ENCODE data around the gene HSPB2. TPM values are rescaled to one million over a fixed set of nuclear protein-coding genes. Genes with fewer than 3 reads are reported as not detected.

Gene HSPB2
- total and polyA plus RNA-seq, 5 donors: 38.0 to 106 (median 70.5) TPM

GRCh38 chr11:111938687-111939160, 26.2 kb downstream of the HSPB2 start:
- peak overlapping the region; percentile 40 for H3K27ac ChIP-seq (ENCODE audit: low read length)
- intact Hi-C loops (cut with DNase I): loop anchor here (5.0 to 10.0 kb wide), 3 partner anchors 39 to 64 kb away; partner anchors contain the start of genes ALG9 (in 2 of the 4), CFAP68 (in 2 of the 4) and FDXACB1 (in 2 of the 4)
- H3K9me3 ChIP-seq (ENCODE audit: control insufficient read depth, low read length): no peaks in the 10 kb centered on the region
- DNase-seq (no peak), ATAC-seq (peak; percentile 7 to 64)
- no peak overlapping the region for H3K4me3 ChIP-seq (ENCODE audit: low read length)
- peaks cover 15% of the 10 kb centered on the region for H3K4me1 ChIP-seq (ENCODE audit: control insufficient read depth, insufficient read depth, low read length)
- no peaks in the 10 kb centered on the region for H3K27me3 ChIP-seq (ENCODE audit: control insufficient read depth, insufficient read depth)
- 18% methylated on average over 7 of the region's 7 CpGs for WGBS

GRCh38 chr11:111939836-111940604, 27.5 kb downstream of the HSPB2 start:
- 79% methylated on average over 4 of the region's 4 CpGs for WGBS

GRCh38 chr11:111941963-111942362, 29.4 kb downstream of the HSPB2 start:
- WGBS: 59% methylated on average over 5 of the region's 5 CpGs
- intact Hi-C loops (cut with DNase I): loop anchor here in 1 of 4 donors (5.0 kb wide), 1 partner anchor 35 kb away; no protein-coding TSS in a partner anchor

More at GRCh38 chr11:111939836-111940604, 27.5 kb downstream of the HSPB2 start:
- intact Hi-C loops (cut with DNase I): loop anchor here (5.0 to 10.0 kb wide), 3 partner anchors 37 to 65 kb away; partner anchors contain the start of genes ALG9 (in 2 of the 4), CFAP68 (in 2 of the 4) and FDXACB1 (in 2 of the 4)
- Histone ChIP-seq H3K27me3 (ENCODE audit: control insufficient read depth, insufficient read depth) (no peaks in the 10 kb centered on the region), H3K27ac (ENCODE audit: low read length) (peak overlapping the region; percentile 48), H3K9me3 (ENCODE audit: control insufficient read depth, low read length) (no peaks in the 10 kb centered on the region), H3K4me3 (ENCODE audit: low read length) (no peak overlapping the region), H3K4me1 (ENCODE audit: control insufficient read depth, insufficient read depth, low read length) (peaks cover 15% of the 10 kb centered on the region)
- ATAC-seq (no peak), DNase-seq (no peak)

GRCh38 chr11:111942829-111943228, 30.3 kb downstream of the HSPB2 start:
- DNase-seq (no peak), ATAC-seq (no peak)
- Histone ChIP-seq H3K4me3 (ENCODE audit: low read length) (no peak overlapping the region), H3K9me3 (ENCODE audit: control insufficient read depth, low read length) (no peaks in the 10 kb centered on the region), H3K27ac (ENCODE audit: low read length) (no peak overlapping the region), H3K4me1 (ENCODE audit: control insufficient read depth, insufficient read depth, low read length) (peaks cover 14% of the 10 kb centered on the region), H3K27me3 (ENCODE audit: control insufficient read depth, insufficient read depth) (no peaks in the 10 kb centered on the region)
- intact Hi-C loops (cut with DNase I): loop anchor here in 1 of 4 donors (5.0 kb wide), 1 partner anchor 34 kb away; no protein-coding TSS in a partner anchor
- WGBS: 93% methylated on average over 7 of the region's 7 CpGs

More at GRCh38 chr11:111941963-111942362, 29.4 kb downstream of the HSPB2 start:
- ATAC-seq (peak in 1 of 2 donors; percentile 60), DNase-seq (no peak)
- no peaks in the 10 kb centered on the region for H3K9me3 ChIP-seq (ENCODE audit: control insufficient read depth, low read length)
- no peak overlapping the region for H3K4me3 ChIP-seq (ENCODE audit: low read length)
- peaks cover 15% of the 10 kb centered on the region for H3K4me1 ChIP-seq (ENCODE audit: control insufficient read depth, insufficient read depth, low read length)
- H3K27ac ChIP-seq (ENCODE audit: low read length): peak overlapping the region; percentile 40
- H3K27me3 ChIP-seq (ENCODE audit: control insufficient read depth, insufficient read depth): no peaks in the 10 kb centered on the region

GRCh38 chr11:111944139-111944538, 31.6 kb downstream of the HSPB2 start:
- H3K4me1 ChIP-seq (ENCODE audit: control insufficient read depth, insufficient read depth, low read length): peaks cover 11% of the 10 kb centered on the region
- no peaks in the 10 kb centered on the region for H3K27me3 ChIP-seq (ENCODE audit: control insufficient read depth, insufficient read depth)
- H3K27ac ChIP-seq (ENCODE audit: low read length): peak overlapping the region; percentile 42
- 40% methylated on average over 3 of the region's 3 CpGs for WGBS
- H3K9me3 ChIP-seq (ENCODE audit: control insufficient read depth, low read length): no peaks in the 10 kb centered on the region
- intact Hi-C loops (cut with DNase I): loop anchor here in 1 of 4 donors (5.0 kb wide), 1 partner anchor 33 kb away; no protein-coding TSS in a partner anchor
- no peak overlapping the region for H3K4me3 ChIP-seq (ENCODE audit: low read length)
- ATAC-seq (peak; percentile 51 to 81), DNase-seq (no peak)

GRCh38 chr11:111944651-111945051, 32.1 kb downstream of the HSPB2 start:
- Histone ChIP-seq H3K27ac (ENCODE audit: low read length) (no peak overlapping the region), H3K4me3 (ENCODE audit: low read length) (no peak overlapping the region), H3K9me3 (ENCODE audit: control insufficient read depth, low read length) (no peaks in the 10 kb centered on the region), H3K27me3 (ENCODE audit: control insufficient read depth, insufficient read depth) (no peaks in the 10 kb centered on the region), H3K4me1 (ENCODE audit: control insufficient read depth, insufficient read depth, low read length) (peaks cover 11% of the 10 kb centered on the region)
- DNase-seq (no peak), ATAC-seq (peak; percentile 18 to 89)
- 49% methylated on average over 5 of the region's 5 CpGs for WGBS
- intact Hi-C loops (cut with DNase I): loop anchor here in 1 of 4 donors (5.0 kb wide), 1 partner anchor 33 kb away; no protein-coding TSS in a partner anchor

- Histone ChIP-seq H3K27ac (ENCODE audit: low read length) (peak overlapping the region; percentile 8), H3K27me3 (ENCODE audit: control insufficient read depth, insufficient read depth) (no peaks in the 10 kb centered on the region), H3K4me1 (ENCODE audit: control insufficient read depth, insufficient read depth, low read length) (peaks cover 8% of the 10 kb centered on the region), H3K4me3 (ENCODE audit: low read length) (no peak overlapping the region), H3K9me3 (ENCODE audit: control insufficient read depth, low read length) (no peaks in the 10 kb centered on the region)
- intact Hi-C loops (cut with DNase I): no loop called here
- no peak for ATAC-seq
- no peak for DNase-seq
- 55% methylated on average over 1 of the region's 1 CpG for WGBS
Measured at GRCh38 chr11:111945198-111945597, 32.7 kb downstream of the HSPB2 start.

- peaks cover 6% of the 10 kb centered on the region for H3K4me1 ChIP-seq (ENCODE audit: control insufficient read depth, insufficient read depth, low read length)
Measured at GRCh38 chr11:111946499-111946898, 34.0 kb downstream of the HSPB2 start.

GRCh38 chr11:111947143-111947542, 34.6 kb downstream of the HSPB2 start:
- no peak for ATAC-seq

More at GRCh38 chr11:111946499-111946898, 34.0 kb downstream of the HSPB2 start:
- Histone ChIP-seq H3K4me3 (ENCODE audit: low read length) (no peak overlapping the region), H3K27me3 (ENCODE audit: control insufficient read depth, insufficient read depth) (no peaks in the 10 kb centered on the region), H3K9me3 (ENCODE audit: control insufficient read depth, low read length) (no peaks in the 10 kb centered on the region), H3K27ac (ENCODE audit: low read length) (no peak overlapping the region)
- WGBS: 49% methylated on average over 3 of the region's 3 CpGs
- ATAC-seq: no peak
- intact Hi-C loops (cut with DNase I): no loop called here
- DNase-seq: no peak

GRCh38 chr11:111949519-111950426, 37.2 kb downstream of the HSPB2 start:
- no peak overlapping the region for H3K4me3 ChIP-seq (ENCODE audit: low read length)
- H3K27ac ChIP-seq (ENCODE audit: low read length): no peak overlapping the region
- DNase-seq: no peak
- H3K9me3 ChIP-seq (ENCODE audit: control insufficient read depth, low read length): no peaks in the 10 kb centered on the region
- no peak for ATAC-seq
- intact Hi-C loops (cut with DNase I): no loop called here
- WGBS: 28% methylated on average over 7 of the region's 7 CpGs
- H3K4me1 ChIP-seq (ENCODE audit: control insufficient read depth, insufficient read depth, low read length): peaks cover 4% of the 10 kb centered on the region
- H3K27me3 ChIP-seq (ENCODE audit: control insufficient read depth, insufficient read depth): no peaks in the 10 kb centered on the region

More at GRCh38 chr11:111947143-111947542, 34.6 kb downstream of the HSPB2 start:
- no peaks in the 10 kb centered on the region for H3K27me3 ChIP-seq (ENCODE audit: control insufficient read depth, insufficient read depth)
- peak overlapping the region; percentile 17 for H3K27ac ChIP-seq (ENCODE audit: low read length)
- H3K9me3 ChIP-seq (ENCODE audit: control insufficient read depth, low read length): no peaks in the 10 kb centered on the region
- DNase-seq: no peak
- H3K4me3 ChIP-seq (ENCODE audit: low read length): no peak overlapping the region
- H3K4me1 ChIP-seq (ENCODE audit: control insufficient read depth, insufficient read depth, low read length): peaks cover 4% of the 10 kb centered on the region
- intact Hi-C loops (cut with DNase I): no loop called here
